GF-D8 (cell line): ENCODE results near the gene GMEB2.
"Not testable (repeated sequence)": the region's sequence is repeated elsewhere in the genome, so short reads cannot be mapped to it uniquely, and the experiment has no call there.

Source experiments
- DNase-seq: peaks from one replicate; lab custom pipeline; 2025; lab: John Stamatoyannopoulos, UW

Gene GMEB2, protein sequence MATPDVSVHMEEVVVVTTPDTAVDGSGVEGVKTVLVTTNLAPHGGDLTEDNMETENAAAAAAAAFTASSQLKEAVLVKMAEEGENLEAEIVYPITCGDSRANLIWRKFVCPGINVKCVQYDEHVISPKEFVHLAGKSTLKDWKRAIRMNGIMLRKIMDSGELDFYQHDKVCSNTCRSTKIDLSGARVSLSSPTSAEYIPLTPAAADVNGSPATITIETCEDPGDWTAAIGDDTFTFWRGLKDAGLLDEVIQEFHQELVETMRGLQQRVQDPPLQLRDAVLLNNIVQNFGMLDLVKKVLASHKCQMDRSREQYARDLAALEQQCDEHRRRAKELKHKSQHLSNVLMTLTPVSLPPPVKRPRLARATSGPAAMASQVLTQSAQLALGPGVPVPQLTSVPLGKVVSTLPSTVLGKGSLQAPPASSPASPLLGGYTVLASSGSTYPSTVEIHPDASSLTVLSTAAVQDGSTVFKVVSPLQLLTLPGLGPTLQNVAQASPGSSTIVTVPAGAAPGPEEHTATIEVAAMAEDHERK

GRCh38 chr20:63626424-63627128 is at the start of gene GMEB2:
Gene GMEB2 (minus strand): TSS chr20:63627101. CDS start chr20:63619397, 7,704 bp downstream.
- peak; percentile 48 for DNase-seq

DNA sequence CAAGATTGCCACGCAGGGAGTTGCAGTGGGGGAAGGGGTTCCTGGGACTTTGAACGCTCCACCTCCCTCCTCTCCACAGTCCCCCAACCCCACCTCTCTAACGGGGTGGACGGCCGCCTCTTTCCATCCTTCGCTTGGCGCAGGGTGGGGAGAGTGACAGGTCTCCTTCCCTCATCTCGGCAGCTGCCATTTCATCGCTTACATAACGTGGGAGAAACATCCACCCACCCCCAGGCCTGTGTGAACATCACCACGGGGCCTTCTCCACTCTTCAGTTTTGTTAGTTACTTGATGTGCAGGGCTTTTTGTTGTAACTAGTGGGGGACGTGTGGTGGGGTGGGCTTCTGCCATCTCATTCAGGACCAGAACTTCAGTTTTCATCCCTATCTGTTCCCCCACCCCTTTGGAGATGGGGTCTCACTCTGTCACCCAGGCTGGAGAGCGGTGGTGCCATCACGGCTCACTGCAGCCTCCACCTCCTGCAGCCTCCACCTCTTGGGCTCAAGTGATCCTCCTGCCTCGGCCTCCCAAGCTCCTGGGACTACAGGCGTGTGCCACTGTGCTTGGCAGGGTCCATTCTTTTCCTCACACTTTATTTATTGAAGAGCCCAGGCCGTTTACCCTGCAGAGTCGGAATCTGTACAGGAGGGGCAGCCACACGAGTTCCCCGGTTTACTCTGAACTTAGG is 48.9 kb upstream of the GMEB2 start:
- DNase-seq, result no peak

- DNase-seq, result no peak
These were observed 47.0 kb upstream of the GMEB2 start for GRCh38 chr20:63673951-63674350.

DNA sequence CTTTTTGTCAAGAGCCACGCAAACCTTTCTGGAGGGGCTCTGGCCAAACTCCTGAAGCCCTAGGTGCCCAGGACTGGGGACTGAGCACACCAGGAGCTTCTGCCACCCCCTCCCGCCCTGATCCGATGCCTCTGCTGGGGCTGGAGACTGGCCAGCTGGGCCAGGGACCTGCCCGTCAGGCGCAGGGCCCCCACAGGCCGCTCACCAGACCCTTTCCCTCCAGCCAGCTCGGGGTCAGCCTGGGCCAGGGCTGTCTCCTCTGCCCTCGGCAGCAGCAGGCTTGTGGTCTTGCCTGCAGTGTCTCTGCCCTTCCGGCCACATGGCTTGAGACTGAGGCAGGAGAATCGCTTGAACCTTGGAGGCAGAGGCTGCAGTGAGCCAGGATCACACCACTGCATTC is 45.8 kb upstream of the GMEB2 start:
- DNase-seq, result no peak

- DNase-seq, result not testable (repeated sequence)
These were observed 44.8 kb upstream of the GMEB2 start for GRCh38 chr20:63671695-63672094.

- DNase-seq, result no peak
These were observed 41.5 kb upstream of the GMEB2 start for GRCh38 chr20:63668351-63668750.

DNA sequence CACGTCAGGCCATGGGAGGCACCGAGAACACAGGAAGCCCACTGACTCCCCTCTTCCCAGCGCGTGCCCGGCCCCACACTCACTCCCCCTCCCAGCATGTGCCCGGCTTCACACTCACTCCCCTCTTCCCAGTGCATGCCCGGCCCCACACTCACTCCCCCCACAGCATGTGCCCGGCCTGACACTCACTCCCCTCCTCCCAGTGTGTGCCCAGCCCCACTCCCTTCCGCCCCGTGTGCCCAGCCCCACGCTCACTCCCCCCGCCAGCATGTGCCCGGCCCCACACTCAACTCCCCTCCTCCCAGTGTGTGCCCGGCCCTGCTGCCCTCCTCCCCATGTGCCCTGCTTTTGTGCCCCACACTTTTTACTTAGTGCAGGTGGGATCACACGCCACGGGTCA is 41.0 kb upstream of the GMEB2 start:
- DNase-seq, result no peak

GRCh38 chr20:63665708-63666107 is 38.8 kb upstream of the GMEB2 start:
- no peak for DNase-seq

- no peak for DNase-seq
These were observed 38.1 kb upstream of the GMEB2 start for GRCh38 chr20:63664861-63665594.

GRCh38 chr20:63664143-63664851 is 37.4 kb upstream of the GMEB2 start:
- no peak for DNase-seq

- DNase-seq, result no peak
These were observed 36.6 kb upstream of the GMEB2 start for GRCh38 chr20:63663332-63664066.

GRCh38 chr20:63662813-63663189 is 35.9 kb upstream of the GMEB2 start:
- no peak for DNase-seq

DNA sequence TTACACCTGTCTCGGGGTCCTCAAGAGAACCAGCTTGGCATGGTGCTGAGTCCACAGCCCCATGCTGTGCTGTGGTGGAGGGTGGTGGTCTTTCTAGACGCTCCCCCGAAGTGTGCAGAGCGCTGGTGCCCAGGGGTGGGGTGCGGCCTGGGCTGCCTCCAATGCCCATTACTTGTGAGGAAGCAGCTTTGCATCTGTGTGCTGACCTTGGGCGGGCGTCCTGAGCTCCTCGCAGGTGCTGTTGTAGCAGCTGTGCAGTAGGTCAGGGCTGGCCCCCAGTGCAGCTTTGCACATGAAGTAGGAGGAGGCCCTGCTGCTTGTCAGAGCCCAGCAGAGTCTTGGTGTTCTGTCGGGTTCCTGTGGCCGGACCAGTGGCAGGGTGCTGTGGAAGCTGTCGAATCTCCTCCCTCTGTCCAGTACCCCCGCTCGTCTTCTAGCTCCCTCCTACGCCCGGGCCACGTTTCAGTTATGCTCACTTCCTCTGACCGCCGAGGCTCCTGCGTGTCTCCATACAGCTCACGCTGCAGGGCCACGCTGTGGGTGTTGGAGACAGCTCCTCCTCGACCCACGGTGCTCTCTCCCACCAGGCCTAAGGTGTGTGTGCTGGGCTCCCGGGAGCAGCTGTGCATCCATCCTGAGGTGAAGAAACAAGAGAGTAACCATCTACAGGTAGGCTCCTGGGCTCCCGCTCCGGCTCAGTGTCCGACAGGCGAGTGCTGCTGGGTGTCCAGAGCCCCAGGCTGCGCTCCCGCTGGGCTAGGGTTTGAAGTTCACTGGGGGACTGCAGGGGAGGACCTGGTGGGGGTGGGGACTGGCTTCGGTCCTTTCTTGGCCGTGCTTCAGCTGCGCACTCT is 35.3 kb upstream of the GMEB2 start:
- no peak for DNase-seq

GRCh38 chr20:63661108-63661507 is 34.2 kb upstream of the GMEB2 start:
- DNase-seq, result no peak

GRCh38 chr20:63660622-63661021 is 33.7 kb upstream of the GMEB2 start:
- no peak for DNase-seq

- not testable (repeated sequence) for DNase-seq
These were observed 33.3 kb upstream of the GMEB2 start for GRCh38 chr20:63660174-63660573.

- no peak for DNase-seq
These were observed 32.5 kb upstream of the GMEB2 start for GRCh38 chr20:63659370-63659769.

DNA sequence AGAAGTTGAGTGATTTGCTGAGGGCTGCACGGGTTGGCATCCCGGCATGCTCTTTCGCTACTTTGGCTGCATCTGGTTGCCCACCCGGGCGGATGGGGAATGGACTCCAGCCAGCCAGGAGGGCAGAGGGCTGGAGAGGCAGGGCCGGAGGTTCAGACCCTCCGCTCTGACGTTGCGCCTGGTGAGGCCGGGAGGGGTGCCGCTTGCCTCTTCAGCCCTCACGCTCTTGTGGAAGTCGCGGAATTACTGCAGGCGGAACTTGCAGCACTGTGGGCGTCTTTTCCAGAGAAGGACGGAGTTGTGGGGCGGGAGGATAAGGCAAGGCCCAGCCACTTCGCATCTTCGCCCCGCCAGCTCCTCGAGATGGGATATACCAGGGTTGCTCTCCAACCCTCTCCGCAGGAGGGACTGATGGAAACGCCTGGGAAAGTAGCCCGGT is 31.9 kb upstream of the GMEB2 start:
- no peak for DNase-seq

- DNase-seq, result peak; percentile 68
These were observed 31.2 kb upstream of the GMEB2 start, which contains the start of gene RTEL1 for GRCh38 chr20:63657937-63658748. Gene RTEL1 (plus strand): TSS chr20:63658312. CDS start chr20:63659403, 1,091 bp downstream.
